Memory B cell (primary cell): ENCODE measurements around the gene RAB23.

Experiments
- ATAC-seq: fragments of 150-1000 bp; cut with Tn5 transposase; 2 replicates; pipeline ENCODE4 v1.10.0; 2021; ENCODE audit warnings: low read depth, mild to moderate bottlenecking, moderate library complexity
- DNase-seq, 2 donors: peaks; one replicate each; pipeline ENCODE4 v3.0.0; 2022; ENCODE audit warnings: low spot score in 2 of 2
- H3K27ac Mint-ChIP-seq: one replicate; pipeline ENCODE4 v1.8.0; 2022; ENCODE audit warnings: mild to moderate bottlenecking, moderate library complexity, mixed read lengths
- H3K27me3 Mint-ChIP-seq: one replicate; pipeline ENCODE4 v1.8.0; 2022; ENCODE audit warnings: mixed read lengths
- H3K36me3 Mint-ChIP-seq: one replicate; pipeline ENCODE4 v1.8.0; 2022; ENCODE audit warnings: mild to moderate bottlenecking, mixed read lengths
- H3K4me1 Mint-ChIP-seq: one replicate; pipeline ENCODE4 v1.8.0; 2022; ENCODE audit warnings: mixed read lengths
- H3K4me3 Mint-ChIP-seq: one replicate; pipeline ENCODE4 v1.8.0; 2022; ENCODE audit warnings: mild to moderate bottlenecking, moderate library complexity, mixed read lengths
- H3K9me3 Mint-ChIP-seq: one replicate; pipeline ENCODE4 v1.8.0; 2022; ENCODE audit warnings: mixed read lengths

Gene RAB23

GRCh38 chr6:57147955-57148858 is 73.9 kb downstream of the RAB23 start:
- H3K36me3 Mint-ChIP-seq = peaks cover 27% of the 10 kb centered on the region

GRCh38 chr6:57147401-57147800 is 74.7 kb downstream of the RAB23 start:
- DNase-seq (no peak), ATAC-seq (no peak)
- no peaks in the 10 kb centered on the region for H3K9me3 Mint-ChIP-seq
- H3K4me3 Mint-ChIP-seq = no peak overlapping the region
- no peaks in the 10 kb centered on the region for H3K4me1 Mint-ChIP-seq
- H3K36me3 Mint-ChIP-seq = peaks cover 31% of the 10 kb centered on the region
- H3K27ac Mint-ChIP-seq = no peak overlapping the region
- no peaks in the 10 kb centered on the region for H3K27me3 Mint-ChIP-seq

More at GRCh38 chr6:57147955-57148858, 73.9 kb downstream of the RAB23 start:
- no peak overlapping the region for H3K27ac Mint-ChIP-seq
- no peak for ATAC-seq
- H3K4me1 Mint-ChIP-seq = no peaks in the 10 kb centered on the region
- DNase-seq = no peak
- H3K4me3 Mint-ChIP-seq = no peak overlapping the region
- no peaks in the 10 kb centered on the region for H3K9me3 Mint-ChIP-seq
- no peaks in the 10 kb centered on the region for H3K27me3 Mint-ChIP-seq

- no peak overlapping the region for H3K27ac Mint-ChIP-seq
- DNase-seq (no peak), ATAC-seq (no peak)
- no peaks in the 10 kb centered on the region for H3K27me3 Mint-ChIP-seq
- peaks cover 34% of the 10 kb centered on the region for H3K36me3 Mint-ChIP-seq
- H3K9me3 Mint-ChIP-seq = peaks cover 2% of the 10 kb centered on the region
- no peak overlapping the region for H3K4me3 Mint-ChIP-seq
- H3K4me1 Mint-ChIP-seq = no peaks in the 10 kb centered on the region
These were observed 78.4 kb downstream of the RAB23 start for GRCh38 chr6:57143690-57144089.

- no peak overlapping the region for H3K27ac Mint-ChIP-seq
These were observed 80.0 kb downstream of the RAB23 start for GRCh38 chr6:57142178-57142525.

GRCh38 chr6:57141451-57142177 is 80.5 kb downstream of the RAB23 start:
- no peak overlapping the region for H3K4me3 Mint-ChIP-seq
- H3K9me3 Mint-ChIP-seq = peaks cover 2% of the 10 kb centered on the region
- H3K27ac Mint-ChIP-seq = no peak overlapping the region

More at GRCh38 chr6:57142178-57142525, 80.0 kb downstream of the RAB23 start:
- Mint-ChIP-seq H3K36me3 (peaks cover 29% of the 10 kb centered on the region), H3K4me1 (no peaks in the 10 kb centered on the region), H3K27me3 (no peaks in the 10 kb centered on the region), H3K9me3 (peaks cover 2% of the 10 kb centered on the region), H3K4me3 (no peak overlapping the region)
- DNase-seq (no peak), ATAC-seq (no peak)

GRCh38 chr6:57138026-57138425 is 84.1 kb downstream of the RAB23 start:
- ATAC-seq (no peak), DNase-seq (no peak)
- H3K4me3 Mint-ChIP-seq = no peak overlapping the region
- H3K27me3 Mint-ChIP-seq = no peaks in the 10 kb centered on the region
- H3K27ac Mint-ChIP-seq = no peak overlapping the region
- H3K36me3 Mint-ChIP-seq = peaks cover 34% of the 10 kb centered on the region
- peaks cover 2% of the 10 kb centered on the region for H3K9me3 Mint-ChIP-seq
- no peaks in the 10 kb centered on the region for H3K4me1 Mint-ChIP-seq

More at GRCh38 chr6:57141451-57142177, 80.5 kb downstream of the RAB23 start:
- Mint-ChIP-seq H3K36me3 (peaks cover 34% of the 10 kb centered on the region), H3K4me1 (no peaks in the 10 kb centered on the region), H3K27me3 (no peaks in the 10 kb centered on the region)
- ATAC-seq (no peak), DNase-seq (no peak)

- no peak for ATAC-seq
- no peak for DNase-seq
- Mint-ChIP-seq H3K4me3 (no peak overlapping the region), H3K27me3 (no peaks in the 10 kb centered on the region), H3K36me3 (peaks cover 31% of the 10 kb centered on the region), H3K27ac (no peak overlapping the region), H3K9me3 (peaks cover 2% of the 10 kb centered on the region), H3K4me1 (no peaks in the 10 kb centered on the region)
These were observed 84.8 kb downstream of the RAB23 start for GRCh38 chr6:57137350-57137749.
